Measurements from ENCODE around the gene FBXW4.

The FBXW4 gene

GRCh38 chr10:101566333-101567164 is 128.4 kb downstream of the FBXW4 start:
- no peak for DNase-seq (ENCODE audit: low read depth)

GRCh38 chr10:101565936-101566332 is 129.0 kb downstream of the FBXW4 start:
- DNase-seq (ENCODE audit: low read depth) = no peak

GRCh38 chr10:101565370-101565900 is 129.5 kb downstream of the FBXW4 start:
- no peak for DNase-seq (ENCODE audit: low read depth)

DNA sequence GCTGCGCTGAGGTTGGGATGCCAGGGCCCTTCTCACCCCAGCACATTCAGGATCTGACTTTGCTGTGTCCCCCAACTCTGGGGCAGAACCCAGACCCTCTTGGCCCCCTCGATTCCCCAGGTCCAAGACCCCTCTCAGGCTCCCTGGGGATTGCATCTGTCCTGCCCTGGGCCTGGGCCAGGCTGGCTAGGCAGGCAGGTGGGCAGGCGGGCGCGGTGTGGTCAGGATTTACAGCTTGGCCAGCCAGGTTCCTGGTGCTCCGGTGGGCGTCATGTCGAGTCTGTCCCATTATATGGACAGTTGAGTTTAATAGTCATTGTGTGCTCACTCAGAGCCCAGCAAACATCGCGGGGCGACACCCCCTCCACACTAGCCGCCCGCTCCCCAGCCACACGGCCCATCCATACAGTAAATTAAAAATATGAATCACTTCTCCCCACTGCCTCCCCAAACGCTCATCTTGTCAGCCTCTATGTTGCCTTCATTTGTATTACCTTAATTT is 130.4 kb downstream of the FBXW4 start:
- no peak for DNase-seq (ENCODE audit: low read depth)

DNA sequence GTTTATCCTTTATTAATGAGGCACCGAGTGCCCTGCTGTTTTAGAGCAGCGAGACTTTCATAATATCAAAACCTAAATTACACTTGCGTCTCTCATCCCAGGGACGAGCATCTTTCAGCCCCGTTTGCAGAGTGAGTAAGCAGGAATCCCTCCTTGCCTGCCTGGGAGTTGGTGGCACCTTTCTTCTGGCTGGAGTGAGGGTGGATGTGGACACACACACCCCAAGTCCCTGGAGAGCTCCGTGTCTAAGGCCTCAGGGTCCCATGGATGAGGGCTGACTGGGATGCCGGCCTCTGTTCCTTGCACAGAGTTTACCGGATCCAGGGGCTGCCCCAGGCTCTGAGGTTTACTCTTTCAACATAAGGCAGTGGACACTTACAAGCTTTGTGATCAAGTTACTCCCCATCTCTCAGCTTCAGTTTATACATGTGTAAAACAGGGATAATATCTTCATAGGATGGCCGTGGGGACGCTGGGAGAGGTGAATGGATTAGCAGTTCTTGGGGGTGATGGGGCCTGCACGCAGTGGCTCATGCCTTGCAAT is 131.4 kb downstream of the FBXW4 start:
- no peak for DNase-seq (ENCODE audit: low read depth)

DNA sequence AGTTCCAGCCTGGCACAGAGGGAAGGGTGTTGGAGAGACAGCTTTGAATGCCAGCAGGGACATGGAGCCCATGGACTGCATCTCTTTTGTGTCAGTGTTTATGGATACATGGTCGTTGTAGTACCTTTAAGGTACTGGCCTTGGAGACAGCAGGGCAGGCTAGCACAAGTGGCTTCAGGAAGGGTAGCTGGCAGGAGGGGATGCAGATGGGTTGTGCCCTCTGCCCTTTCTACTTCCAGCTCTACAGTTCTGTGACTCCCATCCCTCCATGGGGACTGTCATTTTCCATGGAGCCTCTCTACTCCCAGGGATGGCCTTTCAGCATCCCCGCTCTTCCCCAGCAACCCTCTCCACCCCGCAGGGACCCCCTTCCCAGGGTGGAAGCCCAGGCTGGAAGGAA is 132.0 kb downstream of the FBXW4 start:
- no peak for DNase-seq (ENCODE audit: low read depth)

GRCh38 chr10:101562231-101562630 is 132.7 kb downstream of the FBXW4 start:
- no peak for DNase-seq (ENCODE audit: low read depth)

- no peak for DNase-seq (ENCODE audit: low read depth)
These were observed 133.7 kb downstream of the FBXW4 start for GRCh38 chr10:101561068-101561915.

All from stimulated activated CD8-positive, alpha-beta memory T cell treated with anti-CD3 and anti-CD28 coated beads, Interleukin-4, amount 100 ng/mL, for 24 hours (primary cell).